GM21367 (cell line): Measurements from ENCODE around the gene APBA2.
"Not testable (repeated sequence)": the region's sequence is repeated elsewhere in the genome, so short reads cannot be mapped to it uniquely, and the experiment has no call there.

Experiments used
- ATAC-seq: cut with Tn5 transposase; IDR thresholded peaks from one replicate; pipeline ENCODE4 v1.9.1; 2021; ENCODE audit not compliant: unreplicated experiment

Gene APBA2

DNA sequence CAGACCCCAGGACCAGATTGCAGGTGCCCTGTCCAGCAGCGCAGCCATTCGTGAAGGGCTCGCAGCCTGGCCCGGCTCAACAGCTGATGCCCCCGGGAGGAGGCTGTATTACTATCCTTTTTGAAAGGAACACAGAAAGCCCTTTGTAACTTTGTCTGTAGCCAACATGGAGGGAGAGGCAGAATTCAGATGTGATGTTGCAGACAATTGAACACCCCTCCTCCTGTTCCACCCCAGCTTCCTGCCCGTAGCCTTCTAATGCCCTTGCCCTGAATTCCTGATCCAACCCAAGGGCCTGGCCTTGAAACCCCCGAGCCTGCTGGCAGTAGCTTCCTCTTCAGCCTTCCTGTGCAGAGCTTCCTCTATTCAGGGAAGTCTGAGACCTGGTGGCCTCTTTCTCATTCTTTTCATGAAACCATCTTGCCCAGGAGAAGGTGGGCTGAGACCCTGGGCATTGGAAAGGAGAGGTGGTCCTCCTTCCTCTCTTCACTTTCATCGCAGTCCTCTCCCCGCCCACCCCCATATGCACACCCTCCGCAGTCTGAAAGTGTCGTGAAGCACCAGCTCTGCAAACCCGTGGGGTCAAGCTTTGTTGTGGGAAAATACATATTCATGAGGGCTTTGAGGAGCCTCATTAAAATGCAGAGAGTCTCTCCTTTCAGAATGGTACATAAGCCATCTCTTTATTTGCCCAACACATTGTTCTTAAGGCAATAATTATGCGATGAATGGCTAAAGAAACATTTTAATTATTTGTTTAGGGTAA is 109.2 kb downstream of the APBA2 start:
- no peak for ATAC-seq

DNA sequence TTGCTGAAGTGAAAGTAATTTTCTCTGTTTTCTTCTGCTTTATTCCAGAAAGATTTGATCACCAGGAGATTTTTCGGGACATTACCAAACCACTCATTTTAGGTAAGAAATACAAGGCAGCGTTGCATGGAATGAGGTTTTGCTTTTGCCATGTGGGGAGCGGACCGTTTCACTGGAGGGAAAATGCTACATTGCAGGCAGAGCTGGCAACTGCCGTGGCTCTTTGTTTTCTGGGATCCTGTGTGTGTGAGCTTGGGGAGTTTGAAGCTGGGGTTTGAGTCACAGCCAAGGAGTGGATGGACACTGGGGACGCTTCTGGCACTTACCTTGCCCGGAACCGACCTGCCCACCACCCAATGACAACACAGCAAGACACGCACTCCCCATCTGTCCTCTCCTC is 109.9 kb downstream of the APBA2 start:
- no peak for ATAC-seq

DNA sequence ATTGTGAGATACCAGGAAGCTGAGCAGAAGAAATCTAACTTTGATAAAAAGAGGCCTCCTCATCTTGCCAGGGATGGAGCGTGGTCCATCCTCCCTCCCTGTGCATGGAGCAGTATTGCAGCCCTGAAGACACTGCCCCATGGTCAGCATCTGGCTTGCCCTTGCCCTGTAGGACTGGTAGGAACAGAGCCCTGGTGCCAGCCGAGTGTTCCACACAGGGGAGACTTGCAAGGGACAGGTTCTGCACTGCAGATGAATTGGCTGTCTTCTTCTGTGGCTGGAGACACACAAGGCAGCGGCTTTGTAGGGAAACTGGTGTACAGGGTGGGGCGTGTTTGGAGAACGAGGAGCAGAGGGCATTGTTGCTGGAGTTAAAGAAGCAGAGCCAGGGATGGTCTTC is 110.5 kb downstream of the APBA2 start:
- no peak for ATAC-seq

DNA sequence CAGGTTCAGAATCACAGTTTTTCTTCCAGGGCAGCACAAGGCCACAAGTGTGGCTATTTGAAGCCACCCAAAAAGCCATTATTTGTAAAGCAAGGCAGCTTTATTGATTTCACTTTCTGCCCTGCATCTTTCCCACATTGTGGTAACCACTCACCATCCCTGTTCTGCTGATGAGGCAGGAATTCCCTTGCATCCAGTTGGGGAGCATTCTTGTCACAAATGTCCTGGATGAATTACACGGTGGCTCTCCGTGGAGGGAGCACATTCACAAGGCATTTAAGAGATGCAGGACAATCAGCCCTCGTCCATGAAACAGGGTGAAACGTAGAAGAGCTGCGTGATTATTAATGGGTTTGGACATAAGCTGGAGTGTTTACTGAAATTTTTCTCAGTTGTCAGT is 111.2 kb downstream of the APBA2 start:
- no peak for ATAC-seq

DNA sequence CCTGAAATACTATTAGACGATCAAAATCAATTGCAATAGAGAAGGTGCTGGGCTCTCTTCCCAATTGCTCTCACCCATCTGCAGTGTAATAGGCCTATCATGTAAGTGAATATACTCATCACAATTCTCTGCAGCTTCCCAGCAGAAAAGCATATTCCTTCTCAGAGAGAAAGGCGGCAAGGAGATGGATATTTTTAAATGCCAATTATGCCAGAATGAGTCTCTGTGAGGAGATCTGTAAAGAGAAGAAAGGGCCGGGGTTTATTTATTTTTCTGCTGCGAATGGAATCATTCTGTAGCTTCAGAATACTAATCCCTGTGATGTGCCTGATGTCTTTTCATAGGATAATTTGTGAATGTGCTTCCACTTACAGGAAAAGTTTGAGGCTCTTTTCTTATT is 112.0 kb downstream of the APBA2 start:
- ATAC-seq, result no peak

DNA sequence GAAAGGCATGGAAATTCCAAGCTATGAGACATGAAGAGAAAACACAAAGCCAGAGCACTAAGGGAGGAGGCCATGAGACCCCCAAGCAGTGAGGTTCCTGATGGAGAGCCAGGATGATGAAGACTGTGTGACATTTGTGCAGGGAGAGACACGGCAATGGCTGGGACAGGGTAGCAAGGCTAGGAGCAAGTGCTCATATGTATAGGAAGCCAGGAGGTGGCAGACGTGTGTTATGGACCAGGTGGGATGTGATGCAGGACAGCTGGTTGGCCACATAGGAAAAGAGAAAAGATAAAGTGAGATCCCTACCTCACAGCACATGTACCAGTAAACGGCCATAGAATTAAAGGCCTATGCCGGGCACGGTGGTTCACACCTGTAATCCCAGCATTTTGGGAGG is 112.7 kb downstream of the APBA2 start:
- ATAC-seq, result no peak

DNA sequence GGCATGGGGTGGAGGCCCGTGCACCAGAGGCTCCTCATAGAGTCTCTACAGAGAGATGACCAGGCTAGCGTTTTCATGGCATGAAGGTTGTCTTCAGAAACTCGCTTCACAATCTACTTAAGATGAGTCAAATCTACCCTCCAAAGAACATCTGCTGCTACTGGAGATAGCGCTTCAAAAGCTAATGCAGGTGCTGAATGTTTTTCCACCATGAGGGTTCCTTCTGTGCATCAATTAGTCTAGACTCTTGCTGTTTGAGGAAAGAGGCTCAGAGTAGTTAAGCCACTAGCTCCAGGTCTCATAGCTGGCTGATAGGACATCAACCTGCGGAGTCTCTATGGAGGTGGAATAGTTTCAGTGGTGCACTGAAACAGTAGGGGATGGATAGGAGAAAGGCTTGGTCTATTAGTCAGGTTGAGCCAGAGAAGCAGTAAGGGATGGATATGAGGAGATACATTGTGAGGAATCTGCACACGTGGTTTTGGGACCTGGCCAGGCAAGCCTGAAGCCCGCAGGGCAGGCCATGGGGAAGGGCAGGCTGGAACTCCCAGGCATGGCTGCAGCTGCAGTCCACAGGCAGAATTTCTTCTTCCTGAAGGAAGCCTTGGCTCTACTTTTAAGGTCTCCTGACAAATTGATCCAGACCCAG is 117.5 kb downstream of the APBA2 start:
- no peak for ATAC-seq

DNA sequence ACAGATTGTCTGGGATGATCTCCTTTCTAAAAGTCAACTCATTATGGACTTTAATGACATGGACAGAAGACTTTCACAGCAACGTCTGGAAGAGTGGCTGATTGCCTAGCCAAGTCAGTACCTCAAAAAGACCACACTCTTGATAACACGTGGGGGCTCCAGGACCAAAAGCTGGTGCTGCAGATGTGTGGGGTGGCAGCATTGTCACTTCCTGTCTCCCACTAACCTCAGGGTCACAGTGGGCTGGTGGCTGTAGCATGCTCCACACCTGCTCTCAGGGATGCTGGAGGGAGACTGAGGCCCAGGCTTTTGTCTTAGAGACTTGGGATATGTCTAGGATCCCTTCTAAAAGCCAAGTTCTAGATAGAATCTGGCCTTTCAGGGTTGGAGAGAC is 118.1 kb downstream of the APBA2 start:
- ATAC-seq, result no peak

DNA sequence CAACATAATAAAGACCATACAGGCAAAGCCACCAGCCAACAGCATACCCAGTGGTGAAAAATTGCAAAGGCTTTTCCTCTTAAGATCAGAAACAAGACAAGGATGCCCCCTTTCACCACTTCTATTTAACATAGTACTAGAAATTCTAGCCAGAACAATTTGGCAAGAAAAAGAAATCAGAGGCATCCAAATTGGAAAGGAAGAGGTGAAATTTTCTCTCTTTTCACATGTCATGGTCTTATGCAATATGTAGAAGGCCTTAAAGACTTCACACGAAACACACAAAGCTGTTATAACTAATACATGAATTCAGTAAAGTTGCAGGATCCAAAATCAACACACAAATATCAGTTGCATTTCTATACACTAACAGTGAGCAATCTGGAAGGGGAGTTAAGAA is 120.2 kb downstream of the APBA2 start:
- ATAC-seq, result no peak

DNA sequence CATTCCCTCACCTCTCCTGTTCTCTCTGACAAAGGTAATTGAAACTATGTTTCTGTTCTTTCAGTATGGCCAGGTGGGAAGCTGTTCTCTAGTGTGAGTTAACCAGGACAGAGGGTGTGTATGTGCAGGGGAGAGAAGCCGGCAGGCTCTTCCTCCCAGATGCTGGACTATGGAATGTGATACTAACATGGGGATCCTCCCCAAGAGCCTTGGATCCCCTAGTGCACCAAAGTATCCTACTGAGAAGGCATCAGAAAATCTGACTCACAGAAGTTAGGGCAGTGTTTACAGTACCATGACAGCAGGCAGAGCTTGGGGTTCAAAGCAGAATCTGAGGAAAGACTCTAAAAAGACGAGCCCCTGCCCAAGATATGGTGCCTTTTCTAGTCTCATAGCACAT is 123.1 kb downstream of the APBA2 start:
- ATAC-seq, result no peak

DNA sequence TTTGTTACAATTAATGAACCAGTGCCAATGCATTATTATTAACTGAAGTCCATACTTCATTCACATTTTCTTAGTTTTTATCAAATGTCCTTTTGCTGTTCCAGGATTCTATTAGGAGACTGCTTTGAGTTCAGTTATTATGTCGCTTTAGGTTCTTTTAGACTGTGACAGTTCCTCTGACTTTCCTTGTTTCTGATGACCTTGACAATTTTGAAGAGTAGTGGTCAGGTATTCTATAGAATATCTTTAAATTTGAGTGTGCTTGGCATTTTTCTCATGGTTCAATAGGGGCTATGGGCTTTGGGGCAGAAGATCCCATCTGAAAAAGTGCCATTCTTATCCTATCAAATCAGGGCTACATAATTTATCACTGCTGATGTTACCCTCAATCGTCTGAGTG is 126.3 kb downstream of the APBA2 start:
- no peak for ATAC-seq

DNA sequence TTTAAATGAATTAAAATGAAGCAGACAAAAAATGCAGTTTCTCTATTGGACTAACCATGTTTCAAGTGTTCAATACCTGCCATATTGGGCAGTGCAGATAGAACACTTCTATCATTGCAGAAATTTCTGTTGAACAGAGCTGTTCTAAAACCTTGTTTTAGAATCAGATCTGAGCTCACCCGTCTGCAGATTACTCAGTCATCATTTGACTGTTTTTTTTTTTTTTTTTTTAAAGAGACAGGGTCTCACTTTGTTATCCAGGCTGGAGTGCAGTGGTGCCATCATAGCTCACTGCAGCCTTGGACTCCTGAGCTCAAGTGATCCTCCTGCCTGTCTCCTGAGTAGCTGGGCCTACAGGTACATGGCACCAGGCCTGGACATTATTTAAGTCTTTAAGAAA is 128.7 kb downstream of the APBA2 start:
- ATAC-seq, result no peak

DNA sequence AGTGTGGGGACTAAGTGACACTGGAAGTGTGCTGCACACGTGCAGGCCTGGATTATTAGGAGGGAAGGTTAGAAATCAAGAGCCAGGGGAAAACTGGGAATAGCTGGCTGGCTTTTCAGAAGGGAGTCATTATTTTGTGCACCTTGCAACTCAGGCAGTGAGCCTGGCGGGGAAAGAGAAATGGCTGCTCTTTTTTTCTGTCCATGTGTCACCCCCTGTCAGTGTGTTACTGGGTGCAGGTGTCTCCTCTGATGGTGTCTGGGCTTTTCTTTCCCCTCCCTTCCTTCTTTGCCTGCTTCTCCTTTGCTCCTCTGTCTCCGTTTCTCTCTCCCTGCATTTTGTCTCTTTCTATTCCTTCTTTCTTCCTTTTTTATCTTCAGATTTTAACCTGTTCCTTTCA is 130.7 kb downstream of the APBA2 start:
- no peak for ATAC-seq

DNA sequence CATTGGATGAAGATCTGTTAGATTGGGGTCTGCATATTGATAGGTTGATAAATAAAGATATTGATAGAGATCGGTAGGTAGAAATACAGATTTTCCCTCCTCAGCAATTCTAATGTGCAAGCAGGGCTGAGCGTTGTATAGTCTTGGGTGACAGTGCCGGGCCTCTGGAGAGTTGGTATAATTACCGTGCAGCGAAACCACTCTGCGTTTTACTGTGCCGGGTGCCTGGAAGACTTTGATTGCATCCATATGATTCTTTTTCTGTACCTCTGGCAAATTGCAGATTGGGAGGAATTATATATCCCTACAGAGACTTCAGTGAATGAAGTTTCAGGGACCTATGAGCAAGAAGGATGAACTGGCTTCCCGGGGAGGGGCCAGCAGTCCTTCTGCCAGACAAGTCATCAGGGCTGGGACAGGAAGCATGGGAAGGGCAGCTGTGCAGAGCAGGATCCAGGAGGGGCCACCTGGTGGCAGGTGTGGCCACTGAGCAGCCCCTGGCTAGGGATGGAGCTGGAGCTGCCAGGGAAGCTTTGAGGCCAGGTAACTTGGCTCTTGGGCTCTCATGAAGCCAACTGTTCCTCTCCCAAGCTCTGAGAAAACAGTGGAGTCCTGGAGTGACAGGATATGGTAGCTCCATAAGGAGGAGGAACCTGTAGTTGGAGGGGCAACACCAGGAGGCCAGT is 132.5 kb downstream of the APBA2 start:
- ATAC-seq, result no peak

DNA sequence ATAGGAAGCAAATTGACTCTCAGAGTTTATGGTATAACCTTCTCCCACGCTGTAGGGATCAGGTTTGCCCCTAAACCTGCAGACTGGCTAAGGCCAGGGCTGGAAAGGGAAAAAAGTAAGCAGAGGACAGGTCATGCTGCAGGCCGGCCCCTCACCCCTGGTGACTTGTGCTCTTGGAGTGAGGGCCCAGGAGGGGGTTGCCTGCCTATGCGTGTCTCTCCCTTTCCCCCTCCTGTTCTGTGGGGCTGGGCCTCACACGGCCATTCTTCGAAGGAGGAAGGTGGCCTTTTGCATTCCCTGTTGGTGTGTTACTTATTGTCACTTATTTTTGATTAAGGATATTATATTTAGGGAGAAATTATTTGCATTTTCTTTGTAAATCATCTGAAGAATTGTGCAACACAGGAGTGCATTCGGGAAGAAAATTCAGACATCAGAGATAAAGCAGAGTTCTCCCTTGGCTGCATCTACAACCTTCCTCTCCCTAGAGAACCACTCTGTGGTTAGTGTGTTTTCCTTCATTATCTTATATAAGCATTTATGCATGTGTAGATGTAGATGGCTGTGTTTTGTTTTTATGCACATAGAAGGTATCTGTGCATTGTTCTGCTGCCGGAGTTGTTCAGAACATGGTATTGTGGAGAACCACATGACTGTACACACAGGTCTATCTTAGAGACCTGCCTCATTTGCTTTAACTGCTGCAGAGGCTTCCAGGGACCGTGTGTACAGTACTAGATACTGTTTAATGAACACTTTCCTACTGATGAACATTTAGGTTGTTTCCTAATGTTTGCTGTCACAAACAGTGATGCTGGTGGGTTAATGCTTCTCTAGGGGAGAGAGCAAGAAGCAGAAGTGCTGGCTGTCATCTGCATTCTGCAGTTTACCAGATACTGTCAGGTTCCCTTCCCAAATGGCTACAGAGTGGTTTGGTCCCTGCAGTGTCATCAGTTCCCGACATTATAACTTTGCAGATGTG is 133.5 kb downstream of the APBA2 start:
- ATAC-seq, result no peak

DNA sequence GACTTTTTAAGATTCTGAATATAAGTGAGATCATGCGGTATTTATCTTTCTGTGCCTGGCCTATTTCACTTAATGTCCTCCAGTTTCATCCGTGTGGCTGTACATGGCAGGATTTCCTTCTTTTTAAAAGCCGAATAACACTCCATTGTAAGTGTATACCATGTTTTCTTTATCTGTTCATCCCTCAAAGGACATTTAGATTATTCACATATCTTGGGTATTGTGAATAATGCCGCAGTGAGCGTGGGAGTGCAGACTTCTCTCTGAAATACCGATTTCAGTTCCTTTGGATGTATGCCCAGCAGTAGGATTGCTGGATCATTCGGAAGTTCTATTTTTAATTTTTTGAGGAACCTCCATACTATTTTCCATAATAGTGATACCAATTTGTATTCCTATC is 136.1 kb downstream of the APBA2 start:
- ATAC-seq, result no peak

DNA sequence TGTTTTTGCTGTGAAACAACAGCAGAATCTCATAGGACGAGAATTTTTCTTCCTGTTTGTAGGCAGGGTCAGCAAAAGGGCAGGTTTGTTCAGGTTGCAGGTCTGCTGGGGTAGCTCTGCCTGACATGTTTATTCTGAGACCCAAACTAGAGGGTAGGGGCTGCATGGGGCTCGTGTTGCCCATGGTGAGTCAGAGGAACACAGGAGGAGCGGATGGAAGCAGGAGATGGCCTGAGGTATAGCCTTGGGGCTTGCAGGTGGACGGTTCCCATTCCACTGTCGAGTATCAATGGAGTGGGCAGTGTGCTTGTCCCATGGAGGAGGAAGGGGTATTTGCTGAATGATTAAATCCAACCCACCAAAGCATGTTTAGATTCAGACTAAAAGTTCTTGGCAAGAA is 138.9 kb downstream of the APBA2 start:
- no peak for ATAC-seq

DNA sequence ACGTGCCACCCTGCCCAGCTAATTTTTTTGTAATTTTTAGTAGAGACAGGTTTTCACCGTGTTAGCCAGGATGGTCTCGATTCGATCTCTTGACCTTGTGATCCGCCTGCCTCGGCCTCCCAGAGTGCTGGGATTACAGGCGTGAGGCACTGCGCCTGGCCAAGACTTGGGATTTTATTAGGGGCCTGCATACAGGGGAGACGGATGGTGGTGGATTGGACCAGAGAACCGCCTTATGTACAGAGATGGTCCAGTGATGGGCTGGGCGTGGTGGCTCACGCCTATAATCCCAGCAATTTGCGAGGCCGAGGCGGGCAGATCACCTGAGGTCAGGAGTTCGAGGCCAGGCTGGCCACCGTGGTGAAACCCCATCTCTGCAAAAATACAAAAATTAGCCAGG is 139.6 kb downstream of the APBA2 start:
- ATAC-seq, result not testable (repeated sequence)

DNA sequence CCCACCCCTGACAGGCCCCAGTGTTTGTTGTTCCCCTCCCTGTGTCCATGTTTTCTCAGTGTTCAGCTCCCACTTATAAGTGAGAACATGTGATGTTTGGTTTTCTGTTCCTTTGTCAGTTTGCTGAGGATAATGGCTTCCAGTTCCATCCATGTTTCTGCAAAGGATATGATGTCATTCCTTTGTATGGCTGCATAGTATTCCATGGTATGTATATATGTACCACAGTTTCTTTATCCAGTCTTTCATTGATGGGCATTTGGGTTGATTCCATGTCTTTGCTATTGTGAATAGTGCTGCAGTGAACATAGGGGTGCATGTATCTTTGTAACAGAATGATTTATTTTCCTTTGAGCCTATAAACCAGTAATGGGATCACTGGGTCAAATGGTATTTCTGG is 142.4 kb downstream of the APBA2 start:
- ATAC-seq, result not testable (repeated sequence)

DNA sequence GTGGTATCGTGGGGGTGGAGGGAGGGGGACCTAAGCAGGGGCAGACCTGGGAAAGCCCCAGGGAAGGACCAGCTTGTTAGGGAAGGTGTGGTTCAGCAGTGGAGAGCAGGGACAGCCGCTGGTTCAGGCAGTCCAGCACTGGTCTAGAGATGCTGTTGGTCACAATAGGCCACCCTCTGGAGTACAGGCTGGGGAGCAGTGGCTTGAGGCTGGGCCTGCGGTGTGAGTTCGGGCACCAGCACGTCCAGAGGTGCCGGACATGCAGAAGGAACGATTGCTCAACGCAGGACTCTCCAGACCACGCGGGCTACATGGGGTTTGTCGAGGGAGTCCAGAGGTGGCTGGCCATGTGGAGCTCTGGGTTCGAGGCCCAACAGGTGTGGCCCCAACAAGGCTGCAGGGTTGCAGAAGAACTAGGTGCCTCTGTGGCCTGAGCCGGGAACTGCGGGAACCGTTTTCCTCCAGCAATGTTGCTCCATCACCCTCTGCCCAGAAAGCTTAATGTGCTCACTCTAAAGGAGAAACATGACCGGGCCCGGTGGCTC is 143.9 kb downstream of the APBA2 start:
- ATAC-seq, result no peak
